Measurements from ENCODE around the gene CDIP1. TPM values are rescaled to one million over a fixed set of nuclear protein-coding genes. Genes with fewer than 3 reads are reported as not detected.

CDIP1 gene
- total RNA-seq, 1 experiment from 2014 or later = 49.7 TPM

DNA sequence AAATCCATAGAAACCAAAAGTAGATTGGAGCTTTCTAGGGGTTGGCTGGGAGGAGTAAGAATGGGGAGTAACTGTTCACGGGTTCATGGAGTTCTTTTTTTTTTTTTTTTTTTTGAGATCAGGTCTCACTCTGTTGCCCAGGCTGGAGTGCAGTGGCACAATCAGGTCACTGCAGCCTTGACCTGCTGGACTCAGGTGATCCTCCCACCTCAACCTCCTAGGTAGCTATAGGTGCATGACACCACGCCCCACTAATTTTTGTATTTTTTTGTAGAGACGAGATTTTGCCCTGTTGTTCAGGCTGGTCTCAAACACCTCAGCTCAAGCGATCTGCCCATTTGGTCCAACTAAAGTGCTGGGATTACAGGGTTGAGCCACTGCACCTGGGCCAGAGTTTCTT, 65.7 kb downstream of the CDIP1 start:
- no peak overlapping the region for H2BK120ac ChIP-seq (ENCODE audit: low read depth, low read length, poor library complexity, severe bottlenecking)

More for the DNA sequence above, 65.7 kb downstream of the CDIP1 start:
- Histone ChIP-seq H2BK5ac (ENCODE audit: insufficient read length, low read length) (no peak overlapping the region), H4K5ac (ENCODE audit: insufficient read length, low read depth, low read length) (no peak overlapping the region), H2AK5ac (ENCODE audit: insufficient read length, low read length) (no peak overlapping the region), H2AFZ (ENCODE audit: low read length) (no peak overlapping the region), H3K4me2 (ENCODE audit: insufficient read depth, insufficient read length, low read length) (no peak overlapping the region), H2BK20ac (ENCODE audit: low read depth, low read length, poor library complexity, severe bottlenecking) (no peak overlapping the region), H3K79me1 (ENCODE audit: insufficient read depth, low read depth, low read length, poor library complexity, severe bottlenecking) (no peaks in the 10 kb centered on the region), H3T11ph (ENCODE audit: low read length) (no peak overlapping the region), H4K8ac (replicated peaks; ENCODE audit: insufficient read length, low read depth, low read length) (no peak overlapping the region), H3K4ac (ENCODE audit: low read depth, low read length) (no peak overlapping the region), H3K9ac (ENCODE audit: extremely low read depth, insufficient read length, low read length) (no peak overlapping the region), H3K23ac (ENCODE audit: insufficient read length, low read depth, low read length) (no peak overlapping the region), H4K20me1 (ENCODE audit: control insufficient read depth, insufficient read depth, insufficient read length) (no peaks in the 10 kb centered on the region), H3K9me3 (ENCODE audit: control insufficient read depth, low read depth, low read length) (no peaks in the 10 kb centered on the region), H3K27ac (ENCODE audit: insufficient read length, low read depth, low read length) (no peak overlapping the region), H3K18ac (ENCODE audit: insufficient read length, low read depth, low read length) (no peak overlapping the region), H3K79me2 (ENCODE audit: insufficient read depth, low read length) (no peaks in the 10 kb centered on the region; the same call in 1 of the 2 replicates), H3K27me3 (ENCODE audit: insufficient read depth, low read length) (no peaks in the 10 kb centered on the region), H3K4me1 (ENCODE audit: insufficient read depth, low read length) (no peaks in the 10 kb centered on the region; the same call in 1 of the 2 replicates), H2BK15ac (ENCODE audit: low read depth, low read length) (no peak overlapping the region), H3K14ac (ENCODE audit: insufficient read depth, low read length) (no peak overlapping the region), H4K91ac (ENCODE audit: insufficient read length, low read depth, low read length) (no peak overlapping the region), H3K23me2 (ENCODE audit: insufficient read length, low read depth, low read length, poor library complexity, severe bottlenecking) (peaks cover 12% of the 10 kb centered on the region), H2BK12ac (ENCODE audit: insufficient read length, low read depth, low read length) (no peak overlapping the region), H3K56ac (ENCODE audit: insufficient read length, low read depth, low read length) (no peak overlapping the region)
- Mint-ChIP-seq H3K9me3 (peaks cover 10 to 14% of the 10 kb centered on the region in 2 experiments), H3K27me3 (ENCODE audit: low read depth) (peaks cover 10% of the 10 kb centered on the region), H3K4me1 (peaks cover 16 to 20% of the 10 kb centered on the region in 2 experiments), H3K36me3 (ENCODE audit: insufficient read depth in 1 of 3, low read depth in 3 of 3) (peaks cover 15 to 38% (median 33%) of the 10 kb centered on the region in 3 experiments), H3K27ac (no peak overlapping the region), H3K4me3 (peak overlapping the region; percentile 74 to 81)
- DNase-seq = no peak
- TF ChIP-seq, protein P1, sequence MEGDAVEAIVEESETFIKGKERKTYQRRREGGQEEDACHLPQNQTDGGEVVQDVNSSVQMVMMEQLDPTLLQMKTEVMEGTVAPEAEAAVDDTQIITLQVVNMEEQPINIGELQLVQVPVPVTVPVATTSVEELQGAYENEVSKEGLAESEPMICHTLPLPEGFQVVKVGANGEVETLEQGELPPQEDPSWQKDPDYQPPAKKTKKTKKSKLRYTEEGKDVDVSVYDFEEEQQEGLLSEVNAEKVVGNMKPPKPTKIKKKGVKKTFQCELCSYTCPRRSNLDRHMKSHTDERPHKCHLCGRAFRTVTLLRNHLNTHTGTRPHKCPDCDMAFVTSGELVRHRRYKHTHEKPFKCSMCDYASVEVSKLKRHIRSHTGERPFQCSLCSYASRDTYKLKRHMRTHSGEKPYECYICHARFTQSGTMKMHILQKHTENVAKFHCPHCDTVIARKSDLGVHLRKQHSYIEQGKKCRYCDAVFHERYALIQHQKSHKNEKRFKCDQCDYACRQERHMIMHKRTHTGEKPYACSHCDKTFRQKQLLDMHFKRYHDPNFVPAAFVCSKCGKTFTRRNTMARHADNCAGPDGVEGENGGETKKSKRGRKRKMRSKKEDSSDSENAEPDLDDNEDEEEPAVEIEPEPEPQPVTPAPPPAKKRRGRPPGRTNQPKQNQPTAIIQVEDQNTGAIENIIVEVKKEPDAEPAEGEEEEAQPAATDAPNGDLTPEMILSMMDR (conservative IDR thresholded peaks at IDR 0.05) = no peak
- no CpG with 5 or more reads among the region's 4 CpGs for WGBS (ENCODE audit: extremely low coverage, insufficient read length, low lambda C conversion rate)
